GM12865 (cell line): ENCODE data around the gene ARMC9.

Experiments
- DNase-seq: peaks from one replicate; pipeline ENCODE4 v3.0.0; 2010; ENCODE audit warnings: low read depth
- H3K4me3 ChIP-seq: 2 replicates; pipeline ENCODE4 v1.5.1; 2011; ENCODE audit warnings: mild to moderate bottlenecking, low read depth, low read length, control low read depth
- TF ChIP-seq, protein P1 (sequence below): IDR thresholded peaks from 2 replicates; pipeline ENCODE4 v1.5.1; 2011; ENCODE audit warnings: low read length, control low read depth, low read depth, inconsistent platforms; ENCODE audit not compliant: insufficient read depth; ENCODE audit errors: missing control alignments

Gene ARMC9

DNA sequence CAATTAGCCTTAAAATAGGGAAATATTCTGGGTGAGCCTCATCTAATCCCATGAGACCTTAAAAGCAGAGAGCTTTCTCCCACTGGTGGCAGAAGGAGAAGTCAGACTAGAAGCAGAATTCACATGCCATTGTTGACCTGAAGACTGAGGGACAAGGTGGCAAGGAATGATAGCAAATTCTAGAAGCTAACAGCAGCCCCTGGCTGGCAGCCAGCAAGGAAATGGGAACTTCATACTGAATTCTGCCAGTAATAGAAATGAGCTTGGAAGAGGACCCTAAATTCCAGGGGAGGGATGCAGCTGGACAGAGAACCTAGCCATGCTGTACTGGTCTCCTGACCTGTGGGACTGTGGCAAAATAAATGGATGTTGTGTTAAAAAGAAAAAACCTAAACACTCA, 216.6 kb downstream of the ARMC9 start:
- H3K4me3 ChIP-seq = no peak overlapping the region
- TF ChIP-seq, protein P1, sequence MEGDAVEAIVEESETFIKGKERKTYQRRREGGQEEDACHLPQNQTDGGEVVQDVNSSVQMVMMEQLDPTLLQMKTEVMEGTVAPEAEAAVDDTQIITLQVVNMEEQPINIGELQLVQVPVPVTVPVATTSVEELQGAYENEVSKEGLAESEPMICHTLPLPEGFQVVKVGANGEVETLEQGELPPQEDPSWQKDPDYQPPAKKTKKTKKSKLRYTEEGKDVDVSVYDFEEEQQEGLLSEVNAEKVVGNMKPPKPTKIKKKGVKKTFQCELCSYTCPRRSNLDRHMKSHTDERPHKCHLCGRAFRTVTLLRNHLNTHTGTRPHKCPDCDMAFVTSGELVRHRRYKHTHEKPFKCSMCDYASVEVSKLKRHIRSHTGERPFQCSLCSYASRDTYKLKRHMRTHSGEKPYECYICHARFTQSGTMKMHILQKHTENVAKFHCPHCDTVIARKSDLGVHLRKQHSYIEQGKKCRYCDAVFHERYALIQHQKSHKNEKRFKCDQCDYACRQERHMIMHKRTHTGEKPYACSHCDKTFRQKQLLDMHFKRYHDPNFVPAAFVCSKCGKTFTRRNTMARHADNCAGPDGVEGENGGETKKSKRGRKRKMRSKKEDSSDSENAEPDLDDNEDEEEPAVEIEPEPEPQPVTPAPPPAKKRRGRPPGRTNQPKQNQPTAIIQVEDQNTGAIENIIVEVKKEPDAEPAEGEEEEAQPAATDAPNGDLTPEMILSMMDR = no peak
- DNase-seq = no peak

GRCh38 chr2:231418820-231419640, 220.6 kb downstream of the ARMC9 start:
- DNase-seq = no peak
- TF ChIP-seq, protein P1 = no peak
- H3K4me3 ChIP-seq = no peak overlapping the region

DNA sequence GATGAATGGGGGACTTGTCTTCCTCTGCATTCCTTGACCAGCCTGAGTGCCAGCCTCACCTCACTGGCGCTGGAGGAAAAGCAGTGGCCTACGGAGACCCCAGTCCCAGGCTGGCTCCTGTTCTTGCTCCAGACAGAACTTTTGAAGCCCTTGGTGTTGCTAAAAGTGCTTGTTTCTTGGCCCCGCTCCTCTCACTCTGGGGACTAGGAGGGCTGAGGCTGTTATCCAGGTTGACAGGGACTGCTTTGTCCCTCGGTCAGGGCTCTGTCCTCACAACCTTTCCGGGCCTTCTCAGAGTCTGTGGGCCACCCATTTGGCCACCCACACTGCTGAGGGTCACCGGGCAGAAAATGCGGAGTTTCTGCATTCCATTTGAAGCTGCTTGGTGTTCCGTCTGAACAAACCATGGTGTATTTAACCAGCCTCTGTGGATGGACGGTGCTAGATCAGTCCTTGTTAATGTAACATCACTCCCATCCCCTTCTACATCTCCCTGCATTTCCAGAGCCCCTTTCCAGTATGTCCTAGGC, 222.7 kb downstream of the ARMC9 start:
- no peak for DNase-seq
- TF ChIP-seq, protein P1 = no peak
- no peak overlapping the region for H3K4me3 ChIP-seq

- DNase-seq = no peak
- TF ChIP-seq, protein P1 = no peak
- H3K4me3 ChIP-seq = no peak overlapping the region
Measured at GRCh38 chr2:231422056-231422455, 223.6 kb downstream of the ARMC9 start.

- DNase-seq = no peak
- H3K4me3 ChIP-seq = no peak overlapping the region
- TF ChIP-seq, protein P1 = no peak
Measured at GRCh38 chr2:231423176-231423575, 224.7 kb downstream of the ARMC9 start.
